Dedifferentiated amniotic fluid mesenchymal stem cell (primary cell): ENCODE results near the gene SMG7.

Source experiments
- DNase-seq: peaks from one replicate; pipeline ENCODE4 v3.0.0-alpha.2; 2016; ENCODE audit errors: extremely low spot score

SMG7 gene

DNA sequence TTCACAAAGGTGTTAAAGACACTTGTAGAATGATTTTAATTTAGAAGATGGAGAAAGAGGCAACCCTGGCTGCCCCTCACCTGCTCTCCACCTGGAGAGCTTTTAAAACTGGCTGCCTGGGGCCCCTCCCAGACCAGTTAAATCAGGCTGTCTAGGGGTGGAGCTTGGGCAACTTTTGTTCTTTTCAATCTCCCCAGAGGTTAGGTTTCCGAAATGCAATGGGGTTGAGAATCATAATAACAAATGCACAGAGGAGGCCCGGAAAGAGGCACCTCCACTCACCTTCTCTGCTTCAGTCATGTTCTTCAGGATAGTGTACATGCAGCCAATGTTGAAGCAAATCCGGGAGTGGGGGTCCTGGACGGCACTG, 117.6 kb downstream of the SMG7 start:
- no peak for DNase-seq

DNA sequence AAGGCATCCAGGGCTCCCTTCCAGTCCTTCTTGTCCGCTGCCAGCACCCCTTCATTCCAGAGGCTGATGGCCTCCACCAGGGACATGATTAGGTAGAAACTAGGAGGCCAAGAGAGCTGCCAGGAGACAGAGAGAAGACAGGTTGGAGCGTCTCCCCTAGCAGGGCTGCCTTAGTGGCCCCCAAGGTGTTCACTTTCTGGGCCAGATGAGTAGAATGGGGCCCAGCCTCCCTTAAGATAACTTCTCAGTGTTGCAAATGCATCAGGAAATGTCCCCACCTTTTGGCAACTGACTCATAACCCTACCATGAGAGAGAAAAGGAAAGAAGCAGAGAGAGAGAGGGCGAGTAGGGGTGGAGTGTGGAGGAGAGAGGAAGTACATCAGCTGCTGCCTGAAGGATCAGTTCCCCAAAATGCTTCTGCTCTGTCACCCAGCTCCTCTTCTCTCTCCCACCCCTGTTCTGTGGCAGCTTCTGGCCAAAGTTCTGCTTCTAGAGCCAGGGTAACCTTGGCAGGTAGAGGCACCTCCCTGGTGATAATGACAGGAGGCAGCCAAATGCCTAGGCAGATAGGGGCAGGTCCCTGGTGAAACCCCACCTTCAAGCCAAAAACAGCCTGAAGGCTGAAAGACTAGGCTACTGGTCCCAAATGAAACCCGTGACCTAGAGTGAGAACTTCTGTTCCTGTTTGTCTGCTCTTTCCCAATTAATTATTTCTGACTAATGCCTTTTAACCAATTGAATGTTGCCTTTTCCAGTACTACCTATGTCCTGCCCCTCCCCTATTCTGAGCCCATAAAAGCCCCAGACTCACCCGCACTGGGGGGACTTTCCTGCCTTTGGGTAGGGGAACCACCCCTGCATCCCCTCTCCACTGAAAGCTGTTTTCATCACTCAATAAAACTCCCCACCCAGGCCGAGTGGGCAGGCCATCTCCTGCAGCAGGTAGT, 118.2 kb downstream of the SMG7 start, which contains the start of gene NCF2:
TSS of gene NCF2 (minus strand) at position 216 of the 948 bp plus-strand sequence. CDS start at position 86, 130 bp downstream.
- DNase-seq, result no peak

DNA sequence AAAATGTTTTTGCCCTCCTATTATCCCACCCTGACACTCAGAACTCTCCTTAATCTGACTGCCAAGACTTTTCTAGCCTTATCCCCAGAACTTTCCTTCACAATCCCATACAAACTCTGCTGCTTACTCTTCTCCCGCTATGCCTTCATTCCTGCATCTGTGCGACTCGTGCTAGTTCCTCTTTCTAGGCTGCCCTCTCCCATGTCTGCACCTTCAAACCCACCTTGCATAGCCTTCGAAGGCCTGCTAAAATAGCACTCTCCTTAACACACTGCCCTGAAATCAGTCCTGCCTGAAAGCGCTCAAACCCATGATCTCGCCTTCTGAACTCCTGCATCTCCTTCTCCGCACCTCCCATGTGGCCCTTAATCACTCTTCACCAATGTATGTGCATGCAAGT, 120.4 kb downstream of the SMG7 start:
- no peak for DNase-seq

DNA sequence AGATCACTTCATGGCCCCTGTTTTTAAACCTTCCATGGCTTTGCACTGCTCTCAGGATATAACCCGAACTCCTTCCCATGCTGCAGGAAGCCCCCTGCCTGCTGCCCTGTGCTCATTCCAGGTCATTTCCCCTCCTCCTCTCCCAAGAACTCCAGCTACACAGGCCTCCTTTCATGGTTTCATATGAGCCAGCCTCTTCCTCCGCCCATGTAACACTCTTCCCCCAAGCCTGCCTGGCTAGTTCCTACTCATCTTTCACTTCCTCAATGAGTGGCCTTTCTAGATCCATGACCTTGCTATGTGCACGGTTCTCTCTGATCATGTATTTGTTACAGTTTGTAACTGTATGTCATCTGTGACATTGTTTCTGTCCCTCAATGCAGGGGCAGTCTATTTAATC, 121.1 kb downstream of the SMG7 start:
- DNase-seq, result no peak

DNA sequence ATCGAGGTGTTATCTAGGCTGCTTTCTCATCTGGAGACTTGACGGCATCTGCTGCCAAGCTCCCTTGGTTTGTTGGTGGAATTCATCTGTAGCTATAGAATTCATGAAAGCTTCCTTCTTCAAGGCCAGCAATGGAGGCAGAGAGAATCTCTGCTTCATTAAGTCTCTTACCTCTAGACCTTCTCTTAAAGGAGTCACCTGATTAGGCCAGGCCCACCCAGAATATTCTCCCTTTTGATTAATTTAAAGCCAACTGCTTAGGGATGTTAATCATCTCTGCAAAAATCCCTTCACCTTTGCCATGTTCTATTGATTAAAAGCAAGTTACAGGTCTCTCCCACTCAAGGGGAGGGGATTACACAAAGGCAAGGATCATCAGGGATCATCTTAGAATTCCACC, 123.2 kb downstream of the SMG7 start:
- DNase-seq, result no peak

DNA sequence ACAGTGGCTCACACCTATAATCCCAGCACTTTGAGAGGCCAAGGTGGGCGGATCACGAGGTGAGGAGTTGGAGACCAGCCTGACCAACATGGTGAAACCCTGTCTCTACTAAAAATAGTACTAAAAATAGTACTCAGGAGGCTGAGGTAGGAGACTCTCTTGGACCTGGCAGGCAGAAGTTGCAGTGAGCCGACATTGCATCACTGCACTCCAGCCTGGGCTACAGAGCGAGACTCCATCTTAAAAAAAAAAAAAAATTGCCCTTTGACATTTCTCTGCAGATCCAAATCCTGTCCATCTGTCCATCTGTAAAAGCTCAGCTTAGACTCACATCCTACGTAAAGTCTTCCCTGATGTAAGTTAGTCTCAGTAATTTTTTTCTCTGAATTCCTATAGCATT, 124.2 kb downstream of the SMG7 start:
- DNase-seq, result no peak

DNA sequence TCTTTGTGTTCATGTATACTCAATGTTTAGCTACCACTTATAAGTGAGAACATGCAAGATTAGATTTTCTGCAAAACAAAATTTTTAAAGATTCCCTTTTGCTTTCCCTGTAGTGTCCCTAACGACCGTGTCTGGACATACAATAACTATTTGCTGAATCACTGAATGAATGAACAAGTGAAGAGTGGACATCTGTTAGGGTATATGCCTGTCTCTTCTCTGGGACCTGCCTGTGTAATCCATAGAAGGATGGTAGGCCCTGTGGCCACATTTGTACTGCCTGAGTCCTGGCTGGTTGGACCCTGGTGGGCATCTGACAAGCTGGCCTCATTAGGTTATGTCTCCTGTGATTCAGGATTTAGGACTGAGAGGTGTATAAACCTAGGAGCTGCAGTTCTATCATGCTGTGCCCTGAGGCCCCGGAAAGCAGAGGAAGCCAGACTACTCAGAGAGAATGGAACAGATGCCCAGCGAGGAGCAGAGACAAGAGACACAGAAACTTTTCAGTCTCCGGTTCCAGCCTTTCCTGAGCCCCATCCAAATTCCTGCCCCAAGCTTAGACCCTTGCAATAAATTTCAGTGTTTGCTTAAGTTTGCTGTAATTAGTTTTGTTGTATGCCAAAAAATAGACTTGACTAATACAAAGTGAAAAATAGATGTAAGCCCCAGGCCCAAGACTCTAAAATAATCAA, 125.5 kb downstream of the SMG7 start:
- DNase-seq, result no peak

DNA sequence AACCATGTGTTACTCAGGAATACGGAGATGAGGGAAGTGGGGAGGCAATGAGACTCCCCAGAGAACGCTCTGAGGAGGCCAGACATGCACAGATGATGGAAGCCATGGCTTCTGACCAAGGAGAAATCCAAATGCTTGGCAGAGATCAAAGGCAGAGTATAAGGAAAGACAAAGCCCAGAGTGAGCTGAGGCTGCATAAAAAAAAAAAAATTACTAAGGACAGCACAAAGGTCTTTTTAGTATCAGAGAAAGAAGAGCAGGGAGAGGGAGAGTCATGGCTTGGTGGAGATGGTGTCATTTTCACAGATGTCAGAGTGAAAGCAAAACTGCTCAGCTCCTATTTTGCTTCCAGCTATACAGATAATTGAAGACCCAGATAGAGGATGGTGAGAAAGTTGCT, 126.1 kb downstream of the SMG7 start:
- no peak for DNase-seq

DNA sequence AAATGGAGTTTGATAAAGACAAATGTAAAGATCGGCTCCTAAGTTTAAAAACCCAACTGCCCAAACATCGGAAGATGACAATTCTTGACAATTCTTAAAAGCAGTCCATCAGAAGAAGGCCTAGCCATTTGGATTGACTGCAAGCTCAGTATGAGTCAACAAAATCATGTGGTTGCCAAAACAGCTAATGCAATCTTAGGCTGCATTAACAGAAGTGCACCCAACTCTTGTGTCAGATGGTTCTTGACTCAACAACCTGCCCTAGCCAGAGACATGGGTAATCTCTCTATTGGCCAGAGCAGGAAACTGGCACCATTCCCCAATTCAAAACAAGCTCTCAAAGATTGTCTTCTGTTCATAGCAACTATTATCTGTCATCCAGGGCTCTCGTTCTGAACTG, 127.8 kb downstream of the SMG7 start:
- no peak for DNase-seq

DNA sequence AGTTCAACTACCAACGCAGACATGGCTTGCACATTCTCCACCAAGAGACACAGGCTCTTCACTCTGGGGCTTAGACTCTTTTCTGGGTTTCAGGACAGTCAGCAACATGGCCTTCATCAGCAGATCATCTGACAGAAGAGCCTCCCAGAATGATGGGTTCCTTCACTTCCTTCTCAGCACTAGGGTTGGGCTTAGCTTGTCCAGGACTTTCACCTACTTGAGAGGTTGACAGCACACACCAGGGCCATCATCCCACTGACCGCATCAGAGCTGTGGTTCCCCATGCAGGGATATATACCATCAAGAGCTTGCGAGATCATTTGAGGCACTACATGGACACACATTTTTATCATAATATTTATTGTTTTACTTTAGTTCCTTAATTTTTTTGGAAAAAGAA, 128.3 kb downstream of the SMG7 start:
- no peak for DNase-seq

DNA sequence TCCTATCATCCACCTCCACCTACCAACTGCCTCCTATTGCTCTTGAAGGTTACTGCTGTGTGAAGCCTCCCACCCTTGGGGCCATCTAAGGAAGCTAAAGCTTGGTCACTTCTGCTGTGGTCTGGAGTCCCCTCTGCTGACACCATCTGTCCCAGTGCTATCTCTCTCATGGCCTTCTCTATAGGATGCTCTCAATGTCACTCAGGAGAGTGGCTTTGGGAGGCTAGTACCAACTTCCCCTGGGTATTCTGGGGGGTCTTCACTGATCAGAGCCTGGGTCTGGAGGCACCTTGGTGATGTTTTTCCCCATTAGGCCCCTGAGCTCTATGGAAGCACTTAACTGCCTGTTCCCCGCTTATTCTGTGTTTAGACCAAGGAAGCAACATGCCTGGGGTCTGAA, 130.2 kb downstream of the SMG7 start:
- no peak for DNase-seq
